K562 (cell line): Measurements from ENCODE around the gene PNMT. TPM values are rescaled to one million over a fixed set of nuclear protein-coding genes. Genes with fewer than 3 reads are reported as not detected.

Source experiments
- ATAC-seq: fragments of 200-7000 bp; cut with Tn5 transposase; 3 replicates; pipeline ENCODE4 v1.9.1; 2020; ENCODE audit warnings: moderate library complexity
- BruUV-seq: library from RNA; stranded (reverse); fragments of 400-500 nt; replicated peaks from 2 replicates; lab custom pipeline; 2021; lab: Mats Ljungman, UMichigan
- CTCF ChIA-PET: fragments of 300-600 bp; formaldehyde crosslinking; extraction: SDS; loops from one replicate; lab custom pipeline; 2021; ENCODE audit warnings: low intra/inter-chr PET ratio; lab: Yijun Ruan, JAX
- POLR2A ChIA-PET: fragments of 300-600, 350-650 bp; sonication (Branson Sonifier 250); formaldehyde crosslinking; extraction: SDS; loops from one replicate; lab custom pipeline; 2021; ENCODE audit warnings: antibody characterized with exemption, inconsistent platforms; lab: Yijun Ruan, JAX
- DNase-seq, 4 experiments: peaks; one replicate each; pipeline versions ENCODE4 v3.0.0 to v3.0.0-alpha.2; 2011 to 2018; ENCODE audit warnings: low spot score in 3 of 4, mixed read lengths in 3 of 4; ENCODE audit errors: extremely low read depth in 1 of 4
- FAIRE-seq: peaks from 2 replicates; lab custom pipeline; 2011; peaks lifted over from hg19 to GRCh38; lab: Jason Lieb, UNC
- H2AFZ ChIP-seq: 2 replicates; pipeline ENCODE4 v1.6.0; 2011; ENCODE audit warnings: low read depth, low read length, control low read depth, inconsistent platforms
- H3K27ac ChIP-seq: fragments of 200-600 bp; 3 replicates; pipeline ENCODE4 v1.8.0; 2011; ENCODE audit warnings: low read depth, mild to moderate bottlenecking, control low read depth, inconsistent platforms, low read length, moderate library complexity, mixed read lengths; ENCODE audit errors: extremely low read depth
- H3K27me3 ChIP-seq, 2 experiments: fragments of 300-600 bp in 1 of 2; 2 replicates in 1 of 2; 3 replicates in 1 of 2; pipeline versions ENCODE4 v1.6.0 to v1.8.0; 2011; ENCODE audit warnings: inconsistent platforms in 2 of 2, low read length in 2 of 2, mild to moderate bottlenecking in 1 of 2, mixed read lengths in 1 of 2, moderate library complexity in 1 of 2; ENCODE audit not compliant: control insufficient read depth in 2 of 2, insufficient read depth in 2 of 2
- H3K36me3 ChIP-seq: fragments of 300-600 bp; 3 replicates; pipeline ENCODE4 v1.8.0; 2011; ENCODE audit warnings: mild to moderate bottlenecking, low read length, inconsistent platforms; ENCODE audit not compliant: control insufficient read depth, insufficient read depth
- H3K4me1 ChIP-seq, 2 experiments: fragments of 200-600 bp in 1 of 2; replicated peaks in 1 of 2; 2 replicates in 1 of 2; 3 replicates in 1 of 2; pipeline versions ENCODE4 v1.5.1 to v1.8.0; 2011; ENCODE audit warnings: inconsistent platforms in 2 of 2, low read length in 2 of 2, mild to moderate bottlenecking in 1 of 2, mixed read lengths in 1 of 2, moderate library complexity in 1 of 2; ENCODE audit not compliant: control insufficient read depth in 2 of 2, insufficient read depth in 2 of 2
- H3K4me2 ChIP-seq: 2 replicates; pipeline ENCODE4 v1.6.1; 2011; ENCODE audit warnings: low read length, control low read depth, inconsistent platforms, mixed read lengths; ENCODE audit not compliant: insufficient read depth
- H3K4me3 ChIP-seq: fragments of 200-600 bp; sonication (generic), shearing (Covaris generic); 2 replicates; pipeline ENCODE4 v1.5.1; 2016; ENCODE audit warnings: control low read depth, inconsistent platforms
- H3K79me2 ChIP-seq: fragments of 200-600 bp; 3 replicates; pipeline ENCODE4 v1.8.0; 2011; ENCODE audit warnings: low read length, inconsistent platforms; ENCODE audit not compliant: control insufficient read depth, insufficient read depth
- H3K9ac ChIP-seq, 2 experiments: 2 replicates each; pipeline versions ENCODE4 v1.6.0 to v1.6.1; 2011; ENCODE audit warnings: low read depth in 2 of 2, low read length in 2 of 2, control low read depth in 1 of 2, inconsistent platforms in 1 of 2, mild to moderate bottlenecking in 1 of 2, mixed read lengths in 1 of 2; ENCODE audit not compliant: insufficient read depth in 1 of 2
- H3K9me1 ChIP-seq: one replicate; pipeline ENCODE4 v1.6.0; 2011; ENCODE audit warnings: inconsistent platforms, mild to moderate bottlenecking, low read length, moderate library complexity; ENCODE audit not compliant: control insufficient read depth, insufficient read depth
- H3K9me3 ChIP-seq: replicated peaks from 2 replicates; pipeline ENCODE4 v1.5.1; 2011; ENCODE audit warnings: low read depth, low read length, inconsistent platforms; ENCODE audit not compliant: control insufficient read depth, insufficient read depth
- H4K20me1 ChIP-seq: replicated peaks from 2 replicates; pipeline ENCODE4 v1.6.1; 2011; ENCODE audit warnings: low read length, inconsistent platforms, mixed read lengths; ENCODE audit not compliant: control insufficient read depth, insufficient read depth
- HSF4 ChIP-seq: fragments of 250-450 bp; sonication (Bioruptor Pico); IDR thresholded peaks from 2 replicates; pipeline ENCODE4 v2.1.2; 2022; ENCODE audit warnings: mild to moderate bottlenecking, moderate library complexity, borderline replicate concordance
- KDM2B ChIP-seq: fragments of 250-450 bp; sonication (Bioruptor Pico); IDR thresholded peaks from 2 replicates; pipeline ENCODE4 v1.8.0; 2021; ENCODE audit warnings: mild to moderate bottlenecking, moderate library complexity
- RNF2 ChIP-seq: sonication (generic); IDR thresholded peaks from 2 replicates; pipeline ENCODE4 v1.6.1; 2016
- WGBS: fragments of 100-300 bp; shearing (Covaris generic); methylation state at CpG from one replicate; pipeline ENCODE4 v1.1.6; 2016; ENCODE audit warnings: low coverage, mixed read lengths; ENCODE audit not compliant: insufficient coverage; ENCODE audit errors: missing lambda C conversion rate; 5-methylcytosine and 5-hydroxymethylcytosine counted together
- in situ Hi-C: fragments of 300-500 bp; cut with MboI; formaldehyde crosslinking; loops from 4 replicates; pipeline ENCODE4 v1.15.0; 2018; ENCODE audit warnings: inconsistent platforms, mixed read lengths
- intact Hi-C: fragments of 100-400 bp; cut with micrococcal nuclease; formaldehyde crosslinking; loops from 2 replicates; pipeline ENCODE4 v1.14.2; 2022
- polyA plus RNA-seq, 8 experiments: library from polyadenylated mRNA; depleted of rRNA in 4 of 8; stranded (reverse) in 5 of 8; unstranded in 3 of 8; fragments of >200 nt; fragmentation: Nextera tagmentation in 2 of 8; fragmentation: Illumina TruSeq in 1 of 8; extraction: Ambion mirVana in 2 of 8; extraction: Trizol in 1 of 8; gene quantifications; 2 replicates each; pipeline versions ENCODE4 v1.2.1 to v1.2.3, GENCODE V29; 2011 to 2014; ENCODE audit warnings: inconsistent platforms in 1 of 8, missing spikeins in 1 of 8
- total RNA-seq, 7 experiments: library from RNA; depleted of rRNA in 6 of 7; stranded (reverse); fragments of >200 nt in 6 of 7; fragmentation: Illumina TruSeq in 2 of 7; extraction: Trizol in 2 of 7; gene quantifications; 2 replicates each; pipeline versions ENCODE4 v1.2.1 to v1.2.3, GENCODE V29; 2011 to 2021; ENCODE audit warnings: low replicate concordance in 1 of 7

Gene PNMT
- total and polyA plus RNA-seq, 9 of the 15 experiments (the other 6 are each of a cell fraction or from before 2014, with no cell fraction given) = 0.55 to 18.1 (median 5.8) TPM

GRCh38 chr17:39678340-39679116 lies 10.3 kb downstream of the PNMT start:
- no peaks in the 10 kb centered on the region for H3K79me2 ChIP-seq
- no peak for ATAC-seq
- intact Hi-C loops (no loop called here), in situ Hi-C loops (no loop called here)
- H3K9me3 ChIP-seq = no peaks in the 10 kb centered on the region
- H3K27ac ChIP-seq = no peak overlapping the region
- H3K36me3 ChIP-seq = peaks cover 5% of the 10 kb centered on the region; the same call in 2 of the 3 replicates
- ChIA-PET POLR2A (interaction anchor here (0.6 to 2.2 kb wide), 5 partner anchors 9 to 57 kb away, joined by 3 to 16 read pairs (median 3); partner anchors contain the start of gene PGAP3), CTCF (interaction anchor here (0.6 kb wide), 1 partner anchor 205 kb away, joined by 4 read pairs; no protein-coding TSS in a partner anchor)
- no peaks in the 10 kb centered on the region for H4K20me1 ChIP-seq
- H3K9ac ChIP-seq = peak overlapping the region in 1 of 2 experiments; percentile 70; a peak in 2 of 4 replicates
- no TSS peak for BruUV-seq
- DNase-seq = no peak
- FAIRE-seq = peak; percentile 62
- 77% methylated on average over 12 of the region's 13 CpGs for WGBS
- H3K4me3 ChIP-seq = no peak overlapping the region
- H3K4me1 ChIP-seq = peaks cover 36 to 50% of the 10 kb centered on the region in 2 experiments; a peak in 4 of 5 replicates
- H3K9me1 ChIP-seq = no peaks in the 10 kb centered on the region
- no peak overlapping the region for H2AFZ ChIP-seq
- H3K27me3 ChIP-seq = no peaks in the 10 kb centered on the region
- no peak overlapping the region for H3K4me2 ChIP-seq
- TF ChIP-seq KDM2B (CRISPR knock-in tag) = no peak
- no peak for TF ChIP-seq RNF2
- no peak for TF ChIP-seq HSF4 (CRISPR knock-in tag)
